Astrocyte (in vitro differentiated cells and primary cell): ENCODE measurements around the gene SLC1A1. TPM values are rescaled to one million over a fixed set of nuclear protein-coding genes. Genes with fewer than 3 reads are reported as not detected.

Experiments
- DNase-seq: peaks from one replicate; pipeline ENCODE4 v3.0.0-alpha.2; 2010; ENCODE audit warnings: low read depth
- FAIRE-seq: peaks from 2 replicates; lab custom pipeline; 2011; peaks lifted over from hg19 to GRCh38; lab: Jason Lieb, UNC
- H2AFZ ChIP-seq: 2 replicates; pipeline ENCODE4 v1.6.0; 2012; ENCODE audit warnings: low read depth, low read length, inconsistent platforms
- H3K27ac ChIP-seq: 2 replicates; pipeline ENCODE4 v1.5.1; 2011; ENCODE audit warnings: low read depth, low read length, inconsistent platforms
- H3K27me3 ChIP-seq: 2 replicates; pipeline ENCODE4 v1.6.0; 2011; ENCODE audit warnings: low read length, inconsistent platforms; ENCODE audit not compliant: insufficient read depth
- H3K36me3 ChIP-seq: 2 replicates; pipeline ENCODE4 v1.5.1; 2011; ENCODE audit warnings: low read length, inconsistent platforms; ENCODE audit not compliant: insufficient read depth
- H3K4me1 ChIP-seq: 2 replicates; pipeline ENCODE4 v1.5.1; 2011; ENCODE audit warnings: low read length, inconsistent platforms; ENCODE audit not compliant: insufficient read depth
- H3K4me2 ChIP-seq: 2 replicates; pipeline ENCODE4 v1.6.0; 2012; ENCODE audit warnings: low read length, inconsistent platforms
- H3K4me3 ChIP-seq: 2 replicates; pipeline ENCODE4 v1.5.1; 2011; ENCODE audit warnings: low read depth, mild to moderate bottlenecking, low read length, inconsistent platforms; ENCODE audit not compliant: insufficient read depth
- H3K79me2 ChIP-seq: 2 replicates; pipeline ENCODE4 v1.6.0; 2012; ENCODE audit warnings: mild to moderate bottlenecking, low read length, inconsistent platforms; ENCODE audit not compliant: insufficient read depth
- H3K9ac ChIP-seq: 2 replicates; pipeline ENCODE4 v1.6.0; 2012; ENCODE audit warnings: mild to moderate bottlenecking, low read length, inconsistent platforms
- H3K9me3 ChIP-seq: 2 replicates; pipeline ENCODE4 v1.5.1; 2012; ENCODE audit warnings: low read depth, mild to moderate bottlenecking, low read length, inconsistent platforms; ENCODE audit not compliant: insufficient read depth
- H4K20me1 ChIP-seq: 2 replicates; pipeline ENCODE4 v1.6.0; 2012; ENCODE audit warnings: low read length, inconsistent platforms; ENCODE audit not compliant: insufficient read depth
- H3K27ac Mint-ChIP-seq: one replicate; pipeline ENCODE4 v1.8.0; 2021; ENCODE audit warnings: mild to moderate bottlenecking, mixed read lengths; ENCODE audit not compliant: unreplicated experiment
- H3K27me3 Mint-ChIP-seq: one replicate; pipeline ENCODE4 v1.8.0; 2021; ENCODE audit warnings: low read depth, mixed read lengths; ENCODE audit not compliant: unreplicated experiment
- H3K36me3 Mint-ChIP-seq: one replicate; pipeline ENCODE4 v1.8.0; 2021; ENCODE audit warnings: low read depth, mixed read lengths; ENCODE audit not compliant: unreplicated experiment
- H3K4me1 Mint-ChIP-seq: one replicate; pipeline ENCODE4 v1.8.0; 2021; ENCODE audit warnings: low read depth, mixed read lengths; ENCODE audit not compliant: unreplicated experiment
- H3K4me3 Mint-ChIP-seq: one replicate; pipeline ENCODE4 v1.8.0; 2021; ENCODE audit warnings: mild to moderate bottlenecking, moderate library complexity, mixed read lengths; ENCODE audit not compliant: unreplicated experiment
- H3K9me3 Mint-ChIP-seq: one replicate; pipeline ENCODE4 v1.8.0; 2021; ENCODE audit warnings: mild to moderate bottlenecking, mixed read lengths; ENCODE audit not compliant: unreplicated experiment
- CTCF ChIP-seq: IDR thresholded peaks from 2 replicates; pipeline ENCODE4 v1.5.1; 2011; ENCODE audit warnings: low read depth, mild to moderate bottlenecking, inconsistent platforms, low read length, moderate library complexity; ENCODE audit not compliant: insufficient read depth
- EZH2 ChIP-seq: IDR thresholded peaks from 2 replicates; pipeline ENCODE4 v1.6.1; 2012; ENCODE audit warnings: mild to moderate bottlenecking, low read length, inconsistent platforms; ENCODE audit not compliant: insufficient read depth
- total RNA-seq: library from RNA; stranded (reverse); gene quantifications from 2 replicates; pipeline ENCODE4 v1.2.1, GENCODE V29; 2021

Gene SLC1A1
- total RNA-seq, 1 donor from 2014 or later: 6.7 TPM

GRCh38 chr9:4461437-4461836 lies 28.8 kb upstream of the SLC1A1 start:
- no peak overlapping the region for H3K27ac Mint-ChIP-seq
- no peak overlapping the region for H2AFZ ChIP-seq
- peaks cover 9% of the 10 kb centered on the region for H3K27me3 Mint-ChIP-seq
- H3K4me3 ChIP-seq: no peak overlapping the region
- no peaks in the 10 kb centered on the region for H3K36me3 ChIP-seq
- no peak overlapping the region for H3K27ac ChIP-seq
- H3K9me3 ChIP-seq: no peaks in the 10 kb centered on the region
- H3K4me2 ChIP-seq: no peak overlapping the region
- H3K9ac ChIP-seq: no peak overlapping the region
- DNase-seq: no peak
- no peaks in the 10 kb centered on the region for H3K27me3 ChIP-seq
- H3K79me2 ChIP-seq: no peaks in the 10 kb centered on the region
- H3K36me3 Mint-ChIP-seq: no peaks in the 10 kb centered on the region
- H3K4me3 Mint-ChIP-seq: no peak overlapping the region
- no peaks in the 10 kb centered on the region for H3K4me1 Mint-ChIP-seq
- no peaks in the 10 kb centered on the region for H3K4me1 ChIP-seq
- FAIRE-seq: no peak
- H3K9me3 Mint-ChIP-seq: no peaks in the 10 kb centered on the region
- H4K20me1 ChIP-seq: no peaks in the 10 kb centered on the region
- no peak for TF ChIP-seq EZH2
- TF ChIP-seq CTCF: no peak

GRCh38 chr9:4463824-4464223 lies 26.4 kb upstream of the SLC1A1 start:
- Mint-ChIP-seq H3K27ac (no peak overlapping the region), H3K9me3 (peaks cover 5% of the 10 kb centered on the region), H3K36me3 (no peaks in the 10 kb centered on the region), H3K4me3 (no peak overlapping the region), H3K27me3 (peaks cover 9% of the 10 kb centered on the region), H3K4me1 (no peaks in the 10 kb centered on the region)
- Histone ChIP-seq H3K79me2 (no peaks in the 10 kb centered on the region), H3K27me3 (no peaks in the 10 kb centered on the region), H3K27ac (no peak overlapping the region), H4K20me1 (no peaks in the 10 kb centered on the region), H3K9ac (no peak overlapping the region), H3K9me3 (no peaks in the 10 kb centered on the region), H3K4me3 (no peak overlapping the region), H3K4me1 (no peaks in the 10 kb centered on the region), H3K36me3 (no peaks in the 10 kb centered on the region), H3K4me2 (no peak overlapping the region), H2AFZ (no peak overlapping the region)
- DNase-seq (no peak), FAIRE-seq (no peak)
- no peak for TF ChIP-seq CTCF

- DNase-seq: no peak
- no peaks in the 10 kb centered on the region for H3K9me3 ChIP-seq
These were observed 25.3 kb upstream of the SLC1A1 start for GRCh38 chr9:4464911-4465513.

More at GRCh38 chr9:4464911-4465513, 25.3 kb upstream of the SLC1A1 start:
- Mint-ChIP-seq H3K4me1 (no peaks in the 10 kb centered on the region), H3K27me3 (peaks cover 4% of the 10 kb centered on the region), H3K36me3 (no peaks in the 10 kb centered on the region), H3K4me3 (no peak overlapping the region), H3K9me3 (peaks cover 11% of the 10 kb centered on the region), H3K27ac (no peak overlapping the region)
- H3K36me3 ChIP-seq: no peaks in the 10 kb centered on the region
- FAIRE-seq: no peak
- no peaks in the 10 kb centered on the region for H3K4me1 ChIP-seq
- H2AFZ ChIP-seq: no peak overlapping the region
- no peaks in the 10 kb centered on the region for H3K27me3 ChIP-seq
- no peak overlapping the region for H3K4me3 ChIP-seq
- TF ChIP-seq CTCF (no peak), EZH2 (no peak)
- H3K27ac ChIP-seq: no peak overlapping the region
- H3K4me2 ChIP-seq: no peak overlapping the region
- no peaks in the 10 kb centered on the region for H4K20me1 ChIP-seq
- no peak overlapping the region for H3K9ac ChIP-seq
- H3K79me2 ChIP-seq: no peaks in the 10 kb centered on the region
